ENCODE measurements around the gene ZNF484. TPM values are rescaled to one million over a fixed set of nuclear protein-coding genes. Genes with fewer than 3 reads are reported as not detected.
"Not testable (repeated sequence)": the region's sequence is repeated elsewhere in the genome, so short reads cannot be mapped to it uniquely, and the experiment has no call there.

The ZNF484 gene
- total RNA-seq (2012; rRNA removed), result 8.4 and 8.7 TPM in 2 replicates

- Histone ChIP-seq H3K4me3 (ENCODE audit: low read length) (peak within 1 kb of the TSS; percentile 83), H3K9me3 (replicated peaks; ENCODE audit: low read length) (no peaks in the 10 kb centered on the region), H3K9ac (ENCODE audit: low read depth, low read length) (peak within 1 kb of the TSS; percentile 85), H3K4me1 (ENCODE audit: control insufficient read depth, insufficient read depth, low read length) (peaks cover 12% of the 10 kb centered on the region), H3K36me3 (ENCODE audit: insufficient read depth, low read length) (no peaks in the 10 kb centered on the region), H3K4me2 (ENCODE audit: low read length) (peak within 1 kb of the TSS; percentile 72), H3K27me3 (ENCODE audit: control insufficient read depth, insufficient read depth, low read length) (no peaks in the 10 kb centered on the region)
Measured at GRCh38 chr9:92877531-92878430, at the start of gene ZNF484. TSS of gene ZNF484 (minus strand) at chr9:92878038. CDS start at chr9:92875029, 3,009 bp downstream.

- H3K9ac ChIP-seq (ENCODE audit: low read depth, low read length), result no peak overlapping the region
- H3K9me3 ChIP-seq (replicated peaks; ENCODE audit: low read length), result no peaks in the 10 kb centered on the region
- H3K4me3 ChIP-seq (ENCODE audit: low read length), result no peak overlapping the region
- no peaks in the 10 kb centered on the region for H3K36me3 ChIP-seq (ENCODE audit: insufficient read depth, low read length)
- H3K4me2 ChIP-seq (ENCODE audit: low read length), result no peak overlapping the region
- peaks cover 15% of the 10 kb centered on the region for H3K27me3 ChIP-seq (ENCODE audit: control insufficient read depth, insufficient read depth, low read length)
- H3K4me1 ChIP-seq (ENCODE audit: control insufficient read depth, insufficient read depth, low read length), result no peaks in the 10 kb centered on the region
Measured at GRCh38 chr9:92920437-92920836, 42.6 kb upstream of the ZNF484 start.

GRCh38 chr9:92917176-92917800 lies 39.5 kb upstream of the ZNF484 start:
- Histone ChIP-seq H3K4me3 (ENCODE audit: low read length) (no peak overlapping the region), H3K9ac (ENCODE audit: low read depth, low read length) (no peak overlapping the region), H3K4me1 (ENCODE audit: control insufficient read depth, insufficient read depth, low read length) (no peaks in the 10 kb centered on the region), H3K4me2 (ENCODE audit: low read length) (no peak overlapping the region), H3K9me3 (replicated peaks; ENCODE audit: low read length) (no peaks in the 10 kb centered on the region), H3K36me3 (ENCODE audit: insufficient read depth, low read length) (no peaks in the 10 kb centered on the region), H3K27me3 (ENCODE audit: control insufficient read depth, insufficient read depth, low read length) (peaks cover 20% of the 10 kb centered on the region)

DNA sequence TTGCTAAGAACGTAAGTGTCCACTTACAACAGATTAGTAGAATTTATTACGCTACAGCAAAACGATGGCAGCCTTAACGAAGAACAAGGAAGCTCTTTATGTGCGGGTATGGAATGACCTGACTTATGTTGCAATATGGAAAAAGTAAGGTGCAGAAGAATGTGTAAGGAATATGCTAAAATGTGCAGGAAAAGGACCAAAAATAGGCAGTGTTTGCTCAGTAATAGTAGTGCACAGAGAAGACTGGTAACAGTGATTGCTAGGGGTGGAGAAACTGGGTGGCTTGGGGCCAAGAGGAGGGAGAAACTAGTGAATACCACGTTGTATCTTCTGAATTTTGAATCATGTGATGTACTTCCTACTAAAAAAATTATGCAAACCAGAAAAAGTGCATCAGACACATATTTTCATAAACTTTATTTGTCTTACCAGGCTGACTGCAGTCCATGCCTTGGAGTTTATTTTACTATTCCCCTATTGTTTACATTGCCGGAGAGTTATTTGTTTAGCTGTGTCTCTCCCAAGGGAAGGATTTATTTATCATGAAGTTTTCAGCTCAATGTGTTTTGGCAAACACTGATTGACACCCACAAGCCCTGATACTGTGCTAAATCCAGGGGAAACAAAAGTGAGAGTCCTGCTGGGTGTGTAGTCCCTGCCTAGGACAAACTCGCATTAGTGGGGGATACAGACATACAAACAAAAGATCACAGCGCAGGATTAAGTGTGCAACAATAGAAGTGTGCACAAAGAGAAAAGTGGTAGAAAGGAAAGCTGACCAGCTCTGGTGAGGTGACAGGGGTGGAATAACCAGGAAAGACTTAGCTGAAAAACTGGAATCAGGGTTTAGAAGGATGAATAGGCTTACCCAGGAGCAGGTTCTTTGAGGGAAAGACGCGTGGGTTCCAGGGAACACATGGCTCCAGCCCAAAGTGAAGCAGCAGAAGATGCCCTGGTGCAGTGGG lies 34.0 kb upstream of the ZNF484 start:
- Histone ChIP-seq H3K4me2 (ENCODE audit: low read length) (no peak overlapping the region), H3K4me3 (ENCODE audit: low read length) (no peak overlapping the region), H3K36me3 (ENCODE audit: insufficient read depth, low read length) (no peaks in the 10 kb centered on the region), H3K27me3 (ENCODE audit: control insufficient read depth, insufficient read depth, low read length) (peaks cover 21% of the 10 kb centered on the region), H3K9me3 (replicated peaks; ENCODE audit: low read length) (no peaks in the 10 kb centered on the region), H3K4me1 (ENCODE audit: control insufficient read depth, insufficient read depth, low read length) (no peaks in the 10 kb centered on the region), H3K9ac (ENCODE audit: low read depth, low read length) (no peak overlapping the region)

DNA sequence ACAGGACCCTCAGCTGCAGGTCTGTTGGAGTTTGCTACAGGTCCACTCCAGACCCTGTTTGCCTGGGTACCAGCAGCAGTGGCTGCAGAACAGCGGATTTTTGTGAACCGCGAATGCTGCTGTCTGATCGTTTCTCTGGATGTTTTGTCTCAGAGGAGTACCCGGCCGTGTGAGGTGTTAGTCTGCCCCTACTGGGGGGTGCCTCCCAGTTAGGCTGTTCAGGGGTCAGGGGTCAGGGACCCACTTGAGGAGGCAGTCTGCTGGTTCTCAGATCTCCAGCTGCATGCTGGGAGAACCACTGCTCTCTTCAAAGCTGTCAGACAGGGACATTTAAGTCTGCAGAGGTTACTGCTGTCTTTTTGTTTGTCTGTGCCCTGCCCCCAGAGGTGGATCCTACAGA lies 27.3 kb upstream of the ZNF484 start:
- not testable (repeated sequence) for H3K27me3 ChIP-seq (ENCODE audit: control insufficient read depth, insufficient read depth, low read length); H3K4me3 ChIP-seq (ENCODE audit: low read length); H3K9me3 ChIP-seq (replicated peaks; ENCODE audit: low read length); H3K36me3 ChIP-seq (ENCODE audit: insufficient read depth, low read length); H3K4me1 ChIP-seq (ENCODE audit: control insufficient read depth, insufficient read depth, low read length); H3K4me2 ChIP-seq (ENCODE audit: low read length); H3K9ac ChIP-seq (ENCODE audit: low read depth, low read length)

DNA sequence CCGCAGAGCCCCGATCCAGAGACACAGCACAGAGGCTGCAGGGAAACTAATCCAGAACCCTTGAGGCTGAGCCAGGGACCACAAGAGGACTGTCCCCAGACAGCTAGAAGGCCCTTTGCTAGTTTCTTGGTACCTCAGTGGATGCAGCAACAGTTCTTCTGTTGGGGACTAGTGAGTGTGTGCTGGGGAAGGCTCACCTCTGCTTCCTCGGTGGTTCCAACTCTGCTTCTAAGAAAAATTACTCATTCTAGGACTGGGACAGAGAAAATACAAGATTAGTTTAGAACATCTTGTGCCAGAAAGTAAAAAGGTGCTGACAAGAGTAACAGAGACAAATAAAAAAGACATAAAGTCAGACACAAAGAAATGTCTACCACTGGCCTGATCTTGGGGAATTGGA lies 19.5 kb upstream of the ZNF484 start:
- H3K4me1 ChIP-seq (ENCODE audit: control insufficient read depth, insufficient read depth, low read length), result no peaks in the 10 kb centered on the region
- no peaks in the 10 kb centered on the region for H3K36me3 ChIP-seq (ENCODE audit: insufficient read depth, low read length)
- H3K9ac ChIP-seq (ENCODE audit: low read depth, low read length), result no peak overlapping the region
- no peaks in the 10 kb centered on the region for H3K9me3 ChIP-seq (replicated peaks; ENCODE audit: low read length)
- H3K27me3 ChIP-seq (ENCODE audit: control insufficient read depth, insufficient read depth, low read length), result peaks cover 11% of the 10 kb centered on the region
- H3K4me3 ChIP-seq (ENCODE audit: low read length), result no peak overlapping the region
- no peak overlapping the region for H3K4me2 ChIP-seq (ENCODE audit: low read length)

DNA sequence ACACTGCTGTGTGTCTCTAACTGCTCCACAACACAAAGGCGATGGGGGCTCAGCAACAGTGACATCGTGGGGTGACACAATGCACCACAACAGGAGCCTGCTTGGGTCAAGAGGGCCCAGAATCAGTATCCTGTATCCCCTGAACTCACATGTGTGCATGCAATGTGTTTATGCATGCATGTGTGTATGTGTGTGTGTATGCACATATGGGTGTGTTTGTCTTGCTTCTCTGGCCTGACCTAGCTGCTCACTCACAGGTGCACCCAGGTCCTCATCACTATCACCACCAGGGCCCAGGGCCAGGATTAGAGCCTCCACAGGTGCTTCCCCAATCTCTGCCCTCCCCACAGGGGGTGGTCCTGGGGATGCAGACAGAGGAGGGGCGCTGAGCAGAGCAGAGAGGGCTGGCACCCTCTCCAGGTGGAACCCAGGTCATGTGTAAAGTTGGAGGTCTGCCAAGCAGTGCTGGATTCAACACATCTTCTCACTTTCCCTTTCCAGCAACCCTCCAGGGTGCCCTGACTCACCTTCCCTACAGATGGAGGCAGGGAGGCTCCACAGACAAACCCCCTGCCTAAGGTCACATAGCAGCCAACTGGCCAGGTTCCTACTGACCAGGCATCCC lies 18.1 kb upstream of the ZNF484 start:
- H3K4me2 ChIP-seq (ENCODE audit: low read length), result no peak overlapping the region

GRCh38 chr9:92894711-92895362 lies 17.0 kb upstream of the ZNF484 start:
- H3K9me3 ChIP-seq (replicated peaks; ENCODE audit: low read length), result no peaks in the 10 kb centered on the region
- no peak overlapping the region for H3K4me2 ChIP-seq (ENCODE audit: low read length)
- H3K4me3 ChIP-seq (ENCODE audit: low read length), result no peak overlapping the region
- no peaks in the 10 kb centered on the region for H3K4me1 ChIP-seq (ENCODE audit: control insufficient read depth, insufficient read depth, low read length)
- no peaks in the 10 kb centered on the region for H3K36me3 ChIP-seq (ENCODE audit: insufficient read depth, low read length)
- peaks cover 22% of the 10 kb centered on the region for H3K27me3 ChIP-seq (ENCODE audit: control insufficient read depth, insufficient read depth, low read length)
- H3K9ac ChIP-seq (ENCODE audit: low read depth, low read length), result no peak overlapping the region

More for the DNA sequence above, 18.1 kb upstream of the ZNF484 start:
- H3K4me1 ChIP-seq (ENCODE audit: control insufficient read depth, insufficient read depth, low read length), result no peaks in the 10 kb centered on the region
- H3K36me3 ChIP-seq (ENCODE audit: insufficient read depth, low read length), result no peaks in the 10 kb centered on the region
- no peaks in the 10 kb centered on the region for H3K9me3 ChIP-seq (replicated peaks; ENCODE audit: low read length)
- H3K4me3 ChIP-seq (ENCODE audit: low read length), result no peak overlapping the region
- no peak overlapping the region for H3K9ac ChIP-seq (ENCODE audit: low read depth, low read length)
- peaks cover 22% of the 10 kb centered on the region for H3K27me3 ChIP-seq (ENCODE audit: control insufficient read depth, insufficient read depth, low read length)

GRCh38 chr9:92893916-92894610 lies 16.2 kb upstream of the ZNF484 start:
- not testable (repeated sequence) for H3K9me3 ChIP-seq (replicated peaks; ENCODE audit: low read length); H3K4me2 ChIP-seq (ENCODE audit: low read length); H3K4me1 ChIP-seq (ENCODE audit: control insufficient read depth, insufficient read depth, low read length); H3K36me3 ChIP-seq (ENCODE audit: insufficient read depth, low read length); H3K4me3 ChIP-seq (ENCODE audit: low read length); H3K9ac ChIP-seq (ENCODE audit: low read depth, low read length)
- H3K27me3 ChIP-seq (ENCODE audit: control insufficient read depth, insufficient read depth, low read length), result peaks cover 22% of the 10 kb centered on the region

- H3K9me3 ChIP-seq (replicated peaks; ENCODE audit: low read length); H3K4me1 ChIP-seq (ENCODE audit: control insufficient read depth, insufficient read depth, low read length): not testable (repeated sequence)
Measured at GRCh38 chr9:92892276-92892675, 14.4 kb upstream of the ZNF484 start.

More at GRCh38 chr9:92892276-92892675, 14.4 kb upstream of the ZNF484 start:
- not testable (repeated sequence) for H3K36me3 ChIP-seq (ENCODE audit: insufficient read depth, low read length); H3K4me3 ChIP-seq (ENCODE audit: low read length); H3K9ac ChIP-seq (ENCODE audit: low read depth, low read length); H3K4me2 ChIP-seq (ENCODE audit: low read length)
- H3K27me3 ChIP-seq (ENCODE audit: control insufficient read depth, insufficient read depth, low read length), result peaks cover 40% of the 10 kb centered on the region

Measured in skeletal muscle satellite cell (primary cell).